DND-41 (cell line): ENCODE data around the gene MTSS2.

Source experiments
- ATAC-seq: fragments of 200-7000 bp; cut with Tn5 transposase; 3 replicates; pipeline ENCODE4 v1.9.1; 2021; ENCODE audit warnings: low read depth; ENCODE audit not compliant: insufficient read depth
- DNase-seq: peaks from one replicate; pipeline ENCODE4 v3.0.0-alpha.2; 2020
- H2AFZ ChIP-seq: 2 replicates; pipeline ENCODE4 v1.6.0; 2012; ENCODE audit warnings: low read depth, low read length
- H3K27ac ChIP-seq: 2 replicates; pipeline ENCODE4 v1.5.1; 2012; ENCODE audit warnings: low read length, inconsistent platforms
- H3K27me3 ChIP-seq: fragments of 200-600 bp; sonication (generic); 2 replicates; pipeline ENCODE4 v1.6.0; 2012; ENCODE audit warnings: low read length, mild to moderate bottlenecking, inconsistent platforms; ENCODE audit not compliant: insufficient read depth, poor library complexity
- H3K36me3 ChIP-seq: 2 replicates; pipeline ENCODE4 v1.5.1; 2012; ENCODE audit warnings: low read length, inconsistent platforms; ENCODE audit not compliant: insufficient read depth
- H3K4me1 ChIP-seq: 2 replicates; pipeline ENCODE4 v1.5.1; 2012; ENCODE audit warnings: mild to moderate bottlenecking, low read length; ENCODE audit not compliant: insufficient read depth
- H3K4me2 ChIP-seq: 2 replicates; pipeline ENCODE4 v1.6.0; 2012; ENCODE audit warnings: mild to moderate bottlenecking, moderate library complexity, low read length, inconsistent platforms; ENCODE audit not compliant: insufficient read depth
- H3K4me3 ChIP-seq, 2 experiments: fragments of 200-600 bp in 1 of 2; shearing (Covaris generic) in 1 of 2; 2 replicates each; pipeline ENCODE4 v1.5.1; 2012 to 2016; ENCODE audit warnings: inconsistent platforms in 2 of 2, low read length in 2 of 2, mild to moderate bottlenecking in 2 of 2, low read depth in 1 of 2, moderate library complexity in 1 of 2
- H3K79me2 ChIP-seq: 2 replicates; pipeline ENCODE4 v1.6.0; 2012; ENCODE audit warnings: low read length, inconsistent platforms; ENCODE audit not compliant: insufficient read depth
- H3K9ac ChIP-seq: 2 replicates; pipeline ENCODE4 v1.6.0; 2012; ENCODE audit warnings: low read depth, mild to moderate bottlenecking, inconsistent platforms, low read length, moderate library complexity
- H3K9me3 ChIP-seq: 2 replicates; pipeline ENCODE4 v1.5.1; 2012; ENCODE audit warnings: low read length, moderate library complexity, mild to moderate bottlenecking, inconsistent platforms; ENCODE audit not compliant: insufficient read depth, severe bottlenecking
- H4K20me1 ChIP-seq: 2 replicates; pipeline ENCODE4 v1.6.0; 2012; ENCODE audit warnings: low read length; ENCODE audit not compliant: insufficient read depth
- EZH2 ChIP-seq: IDR thresholded peaks from 3 replicates; pipeline ENCODE4 v1.6.1; 2012; ENCODE audit warnings: borderline replicate concordance, low read depth, mild to moderate bottlenecking, moderate library complexity, low read length, inconsistent platforms; ENCODE audit not compliant: severe bottlenecking
- TF ChIP-seq, protein P1 (sequence below): IDR thresholded peaks from 2 replicates; pipeline ENCODE4 v1.5.1; 2012; ENCODE audit warnings: borderline replicate concordance, low read length, moderate library complexity, mild to moderate bottlenecking; ENCODE audit not compliant: poor library complexity, severe bottlenecking; ENCODE audit errors: extremely low read depth

The MTSS2 gene

DNA sequence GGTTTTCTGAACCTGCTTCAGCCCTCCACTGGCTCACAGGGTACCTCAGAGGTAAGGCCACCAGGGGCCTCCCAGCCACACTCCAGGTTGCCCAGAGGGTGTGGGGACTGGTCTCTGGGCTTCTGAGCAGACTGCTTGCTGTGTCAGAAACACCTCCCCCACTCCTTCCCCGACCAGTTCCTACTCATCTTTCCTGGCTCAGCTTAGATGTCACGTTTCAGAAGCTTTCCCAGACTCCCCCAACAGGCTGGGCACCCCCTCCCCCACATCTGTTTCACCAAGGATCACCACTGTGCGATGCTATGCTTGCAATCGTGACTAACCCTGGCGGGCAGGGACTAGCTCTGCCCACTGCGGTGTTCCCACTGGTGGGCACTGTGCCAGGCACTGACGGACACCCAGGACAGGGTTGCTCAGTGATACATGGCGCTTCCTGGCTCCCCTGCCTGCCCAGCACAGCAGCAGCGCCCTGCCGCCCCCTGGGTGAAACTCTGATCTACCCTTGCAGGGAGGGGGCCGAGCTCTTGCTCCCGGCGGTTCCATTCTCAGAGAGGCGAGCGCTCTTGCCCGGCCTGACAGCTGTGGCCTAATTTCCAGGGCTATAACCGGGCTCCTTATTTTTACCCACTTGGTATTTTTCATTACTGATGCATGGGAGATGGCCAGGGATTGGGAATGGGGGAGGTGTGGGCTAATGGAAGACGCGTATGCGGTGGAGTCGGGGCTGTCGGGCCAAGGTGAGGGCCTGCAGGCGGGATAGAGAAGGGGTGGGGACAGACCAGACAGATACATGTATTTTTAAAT lies 29.4 kb upstream of the MTSS2 start:
- Histone ChIP-seq H3K9ac (no peak overlapping the region), H3K79me2 (no peaks in the 10 kb centered on the region), H3K4me3 (no peak overlapping the region), H3K36me3 (0 out of 2 replicates have a peak, but pooled peaks cover 18% of the 10 kb centered on the region), H3K4me1 (no peaks in the 10 kb centered on the region), H3K9me3 (no peaks in the 10 kb centered on the region), H3K27ac (no peak overlapping the region), H2AFZ (no peak overlapping the region), H4K20me1 (peaks cover 15% of the 10 kb centered on the region), H3K27me3 (no peaks in the 10 kb centered on the region), H3K4me2 (no peak overlapping the region)
- TF ChIP-seq, protein P1, sequence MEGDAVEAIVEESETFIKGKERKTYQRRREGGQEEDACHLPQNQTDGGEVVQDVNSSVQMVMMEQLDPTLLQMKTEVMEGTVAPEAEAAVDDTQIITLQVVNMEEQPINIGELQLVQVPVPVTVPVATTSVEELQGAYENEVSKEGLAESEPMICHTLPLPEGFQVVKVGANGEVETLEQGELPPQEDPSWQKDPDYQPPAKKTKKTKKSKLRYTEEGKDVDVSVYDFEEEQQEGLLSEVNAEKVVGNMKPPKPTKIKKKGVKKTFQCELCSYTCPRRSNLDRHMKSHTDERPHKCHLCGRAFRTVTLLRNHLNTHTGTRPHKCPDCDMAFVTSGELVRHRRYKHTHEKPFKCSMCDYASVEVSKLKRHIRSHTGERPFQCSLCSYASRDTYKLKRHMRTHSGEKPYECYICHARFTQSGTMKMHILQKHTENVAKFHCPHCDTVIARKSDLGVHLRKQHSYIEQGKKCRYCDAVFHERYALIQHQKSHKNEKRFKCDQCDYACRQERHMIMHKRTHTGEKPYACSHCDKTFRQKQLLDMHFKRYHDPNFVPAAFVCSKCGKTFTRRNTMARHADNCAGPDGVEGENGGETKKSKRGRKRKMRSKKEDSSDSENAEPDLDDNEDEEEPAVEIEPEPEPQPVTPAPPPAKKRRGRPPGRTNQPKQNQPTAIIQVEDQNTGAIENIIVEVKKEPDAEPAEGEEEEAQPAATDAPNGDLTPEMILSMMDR, result no peak
- no peak for TF ChIP-seq EZH2
- ATAC-seq (no peak), DNase-seq (no peak)

DNA sequence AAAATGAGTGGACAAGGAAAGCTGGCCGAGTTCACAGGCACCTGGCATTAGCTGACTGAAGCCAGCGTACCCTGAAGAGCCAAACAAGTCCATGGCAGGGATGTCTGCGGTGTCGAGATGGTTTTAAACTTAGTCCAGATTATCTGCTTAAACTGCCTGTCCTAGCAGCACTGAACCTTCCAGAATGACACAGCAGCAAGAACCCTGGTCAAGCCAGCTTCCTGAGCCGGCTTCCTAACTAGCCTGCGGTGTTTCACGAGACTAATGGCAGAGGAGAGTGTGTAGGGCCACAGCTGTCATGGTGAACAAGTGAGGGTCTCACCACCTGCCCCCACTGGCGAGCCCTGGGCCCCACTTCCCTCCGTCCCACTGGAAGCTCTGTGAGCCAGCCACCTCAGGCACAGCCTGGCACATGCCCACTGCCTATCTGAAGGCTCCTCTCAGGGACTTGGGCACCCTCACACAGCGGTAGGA lies 28.8 kb upstream of the MTSS2 start:
- Histone ChIP-seq H3K4me3 (no peak overlapping the region), H2AFZ (no peak overlapping the region), H3K36me3 (0 out of 2 replicates have a peak, but pooled peaks cover 12% of the 10 kb centered on the region), H3K9me3 (no peaks in the 10 kb centered on the region), H3K27me3 (no peaks in the 10 kb centered on the region), H3K79me2 (no peaks in the 10 kb centered on the region), H4K20me1 (peaks cover 15% of the 10 kb centered on the region), H3K9ac (no peak overlapping the region), H3K4me1 (no peaks in the 10 kb centered on the region), H3K27ac (no peak overlapping the region), H3K4me2 (no peak overlapping the region)
- DNase-seq, result no peak
- TF ChIP-seq, protein P1, result no peak
- TF ChIP-seq EZH2, result no peak
- no peak for ATAC-seq

DNA sequence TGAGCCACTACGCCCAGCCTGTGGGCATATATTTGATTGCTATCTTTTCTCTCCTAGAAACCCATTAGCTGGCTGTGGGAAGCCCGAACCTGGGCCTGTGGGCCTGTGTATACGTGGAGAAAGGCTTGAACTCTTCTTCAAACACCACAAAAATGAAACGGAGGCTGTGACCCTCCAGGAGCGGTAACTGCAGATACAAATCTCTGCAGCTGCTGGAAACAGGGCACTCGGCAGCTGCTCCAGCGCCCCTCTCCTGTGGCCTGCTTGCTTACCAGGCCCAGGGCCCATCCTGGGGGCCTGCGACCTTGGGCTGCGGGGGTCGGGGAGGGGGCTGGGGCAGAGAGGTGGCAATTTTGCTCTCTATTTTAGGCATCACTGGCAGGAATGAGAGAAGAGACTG lies 28.0 kb upstream of the MTSS2 start:
- H3K79me2 ChIP-seq, result no peaks in the 10 kb centered on the region
- no peaks in the 10 kb centered on the region for H3K4me1 ChIP-seq
- H3K9ac ChIP-seq, result no peak overlapping the region
- no peak overlapping the region for H3K4me3 ChIP-seq
- no peak overlapping the region for H2AFZ ChIP-seq
- no peak overlapping the region for H3K27ac ChIP-seq
- no peak for TF ChIP-seq EZH2
- no peaks in the 10 kb centered on the region for H3K27me3 ChIP-seq
- H3K36me3 ChIP-seq, result 0 out of 2 replicates have a peak, but pooled peaks cover 12% of the 10 kb centered on the region
- ATAC-seq (no peak), DNase-seq (no peak)
- no peaks in the 10 kb centered on the region for H3K9me3 ChIP-seq
- H3K4me2 ChIP-seq, result no peak overlapping the region
- peaks cover 15% of the 10 kb centered on the region for H4K20me1 ChIP-seq

DNA sequence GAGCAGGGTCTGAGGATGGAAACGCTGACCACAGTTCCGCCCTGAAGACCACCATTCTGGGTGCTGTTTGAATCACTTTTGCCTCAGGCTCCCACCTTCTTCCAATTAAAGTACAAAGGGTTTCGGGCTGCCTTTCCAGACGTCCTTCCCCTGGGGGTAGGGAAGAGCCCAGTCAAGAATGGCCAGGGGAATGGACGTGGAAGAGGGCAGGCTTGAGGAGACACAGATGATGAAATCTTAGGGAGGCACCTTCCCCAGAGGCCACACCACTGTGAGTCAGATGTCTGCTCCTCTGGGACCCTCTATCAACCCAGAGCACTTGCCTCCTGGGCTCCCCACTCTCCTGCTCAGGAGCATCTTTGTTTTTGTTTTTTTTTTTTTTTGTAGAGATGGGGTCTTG lies 27.5 kb upstream of the MTSS2 start:
- H3K9me3 ChIP-seq, result no peaks in the 10 kb centered on the region
- H3K9ac ChIP-seq, result no peak overlapping the region
- no peak overlapping the region for H3K4me2 ChIP-seq
- H2AFZ ChIP-seq, result no peak overlapping the region
- no peaks in the 10 kb centered on the region for H3K27me3 ChIP-seq
- no peaks in the 10 kb centered on the region for H3K4me1 ChIP-seq
- H3K27ac ChIP-seq, result no peak overlapping the region
- DNase-seq, result no peak
- H4K20me1 ChIP-seq, result peaks cover 15% of the 10 kb centered on the region
- 0 out of 2 replicates have a peak, but pooled peaks cover 12% of the 10 kb centered on the region for H3K36me3 ChIP-seq
- no peak overlapping the region for H3K4me3 ChIP-seq
- ATAC-seq, result no peak
- TF ChIP-seq, protein P1, result no peak
- no peak for TF ChIP-seq EZH2
- no peaks in the 10 kb centered on the region for H3K79me2 ChIP-seq
